HG03571 (cell line): Measurements from ENCODE around the gene PTN.

Source experiments
- ATAC-seq: cut with Tn5 transposase; IDR thresholded peaks from one replicate; pipeline ENCODE4 v1.9.1; 2021; ENCODE audit not compliant: unreplicated experiment

Gene PTN, protein sequence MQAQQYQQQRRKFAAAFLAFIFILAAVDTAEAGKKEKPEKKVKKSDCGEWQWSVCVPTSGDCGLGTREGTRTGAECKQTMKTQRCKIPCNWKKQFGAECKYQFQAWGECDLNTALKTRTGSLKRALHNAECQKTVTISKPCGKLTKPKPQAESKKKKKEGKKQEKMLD

GRCh38 chr7:137343281-137343841, at the start of gene PTN:
Gene PTN (minus strand): TSS chr7:137343733. CDS start chr7:137254973, 88,760 bp downstream.
- no peak for ATAC-seq

GRCh38 chr7:137390076-137390475, 46.5 kb upstream of the PTN start:
- no peak for ATAC-seq

GRCh38 chr7:137388916-137389315, 45.4 kb upstream of the PTN start:
- no peak for ATAC-seq

- ATAC-seq: no peak
These were observed 43.4 kb upstream of the PTN start for GRCh38 chr7:137386966-137387365.

DNA sequence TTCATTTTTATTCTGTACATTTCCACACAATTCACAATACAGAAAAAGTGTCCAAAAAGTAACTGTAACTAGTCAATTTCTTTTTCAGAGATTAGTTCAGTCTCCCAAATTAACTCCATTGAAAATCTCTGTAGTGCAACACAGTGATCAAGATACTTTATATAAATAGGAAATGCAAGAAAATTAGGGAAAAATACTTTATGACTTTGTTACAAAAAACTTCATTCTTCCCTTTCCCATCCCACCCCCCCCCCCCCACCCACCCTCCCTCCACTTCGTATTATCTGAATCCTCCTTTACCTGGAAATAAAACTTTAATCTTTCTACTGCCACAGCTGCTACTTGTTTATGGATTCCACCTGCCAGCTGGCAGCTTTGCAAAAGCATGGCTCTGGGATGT, 37.5 kb upstream of the PTN start:
- ATAC-seq: no peak

DNA sequence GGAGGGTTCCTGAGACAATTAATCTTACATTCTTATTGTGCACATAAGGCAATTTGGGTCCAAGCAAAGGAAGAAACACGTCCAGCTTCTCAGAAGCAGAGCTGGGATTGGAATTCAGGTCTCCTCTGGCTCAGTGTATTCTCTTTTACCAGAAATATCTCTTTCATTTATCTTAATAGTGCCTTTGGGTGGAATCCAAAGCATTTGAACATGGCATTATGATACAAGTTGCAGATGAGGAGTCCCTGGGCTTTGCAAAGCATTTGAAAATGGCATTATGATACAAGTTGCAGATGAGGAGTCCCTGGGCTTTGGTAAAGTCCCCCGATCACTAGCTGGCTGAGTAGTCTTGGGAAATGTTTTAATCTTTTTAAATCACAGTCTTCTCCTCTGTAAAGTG, 30.0 kb upstream of the PTN start:
- ATAC-seq: no peak

DNA sequence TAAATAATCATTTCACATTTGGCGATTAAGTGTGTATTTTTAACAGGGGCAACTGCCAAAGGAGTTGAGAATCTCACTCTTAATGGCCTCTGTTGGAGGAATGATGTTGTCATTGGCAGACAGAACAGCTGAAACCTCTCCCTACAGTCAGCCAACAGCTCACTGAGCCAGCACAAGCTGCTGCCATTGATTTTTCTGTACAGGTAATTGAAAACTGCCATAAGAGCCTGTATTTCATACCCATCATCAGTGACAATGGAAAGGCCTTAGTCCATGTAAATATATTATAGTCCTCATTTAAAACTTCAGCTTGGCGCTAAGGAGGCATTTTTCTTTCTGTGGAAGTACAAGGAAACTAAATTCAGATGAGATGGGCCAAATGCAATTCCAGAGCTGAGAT, 28.1 kb upstream of the PTN start:
- no peak for ATAC-seq

- no peak for ATAC-seq
These were observed 23.5 kb upstream of the PTN start for GRCh38 chr7:137366995-137367394.

DNA sequence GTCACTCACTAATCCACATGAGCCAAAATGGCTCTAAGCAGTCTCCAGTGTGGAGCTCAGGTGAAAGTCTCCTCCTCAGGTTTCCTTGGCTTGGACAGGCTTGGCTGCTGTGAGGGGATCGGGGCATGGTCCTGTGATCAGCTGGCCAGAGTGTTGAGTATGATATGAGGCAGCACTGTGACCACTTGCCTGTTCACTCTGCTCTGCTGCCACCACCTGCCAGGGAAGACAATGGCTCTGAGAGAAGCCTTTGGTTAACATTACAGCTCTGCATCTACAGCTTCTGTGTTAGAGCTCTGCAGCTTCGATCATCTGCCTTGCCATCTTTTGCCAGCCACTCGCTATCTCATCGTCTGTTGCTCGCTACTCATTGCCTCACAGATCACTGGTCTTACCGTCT, 20.1 kb upstream of the PTN start:
- no peak for ATAC-seq

GRCh38 chr7:137360087-137360679, 16.6 kb upstream of the PTN start:
- no peak for ATAC-seq

DNA sequence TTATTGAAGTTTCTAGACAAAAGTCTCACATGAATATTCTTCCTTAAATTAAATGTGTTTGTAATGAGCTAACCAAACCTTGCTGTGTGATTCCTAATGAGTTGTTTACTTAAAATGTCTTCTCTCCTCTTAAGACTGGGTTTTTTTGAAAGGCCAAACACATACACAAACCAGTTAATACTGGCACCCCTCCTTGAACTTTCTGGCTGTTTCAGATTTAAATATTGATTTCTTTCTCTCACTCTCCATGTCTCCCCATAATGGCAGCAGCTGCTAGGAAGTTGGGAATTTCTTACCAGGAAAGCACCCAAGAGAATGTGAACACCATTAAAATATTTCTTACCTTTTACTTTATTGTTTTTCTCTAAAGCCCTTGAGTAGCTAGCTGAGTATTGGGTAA, 11.4 kb upstream of the PTN start:
- no peak for ATAC-seq

GRCh38 chr7:137354396-137354795, 10.9 kb upstream of the PTN start:
- ATAC-seq: no peak

DNA sequence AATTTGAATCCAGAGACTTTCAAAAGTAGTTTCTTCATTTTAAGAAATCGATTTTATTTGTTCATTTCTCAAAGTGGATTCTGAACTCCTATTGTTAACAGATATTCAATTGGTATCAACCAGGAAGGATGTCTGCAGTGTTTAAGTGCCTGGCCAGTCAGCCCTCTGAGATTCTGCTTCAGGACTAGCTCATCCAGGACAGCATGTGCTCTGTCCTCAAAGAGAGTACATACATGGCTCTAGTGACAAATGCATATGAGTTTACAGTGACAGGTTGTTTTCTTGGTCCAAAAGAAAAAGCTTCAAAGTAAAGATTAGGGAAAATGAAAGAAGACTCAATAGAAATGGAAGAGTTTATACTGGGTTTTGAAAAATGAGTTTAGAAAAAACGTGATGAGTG, 8.4 kb upstream of the PTN start:
- ATAC-seq: no peak

DNA sequence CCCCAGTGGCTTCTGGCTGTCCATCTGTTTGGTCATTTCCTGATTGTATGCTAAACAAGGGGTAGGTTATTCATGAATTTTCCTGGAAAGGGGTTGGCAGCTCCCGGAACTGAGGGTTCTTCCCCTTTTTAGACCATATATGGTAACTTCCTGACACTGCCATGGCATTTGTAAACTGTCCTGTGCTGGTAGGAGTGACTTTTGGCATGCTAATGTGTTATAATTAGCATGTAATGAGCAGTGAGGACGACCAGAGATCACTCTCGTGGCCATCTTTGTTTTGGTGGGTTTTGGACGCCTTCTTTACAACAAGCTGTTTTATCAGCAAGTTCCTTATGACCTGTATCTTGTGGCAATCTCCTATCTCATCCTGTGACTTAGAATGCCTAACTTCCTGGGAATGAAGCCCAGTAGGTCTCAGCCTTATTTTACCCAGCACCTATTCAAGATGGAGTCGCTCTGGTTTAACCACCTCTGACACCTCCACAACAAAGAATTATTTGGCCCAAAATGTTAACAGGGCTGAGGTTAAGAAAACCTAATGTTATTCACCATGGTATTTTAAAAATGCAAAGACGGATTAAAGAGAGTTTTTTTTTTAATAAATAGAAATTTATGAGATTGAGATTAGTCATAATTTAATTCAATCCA, 2.4 kb upstream of the PTN start:
- no peak for ATAC-seq

GRCh38 chr7:137342828-137343261, 688 bp downstream of the PTN start:
- ATAC-seq: no peak

DNA sequence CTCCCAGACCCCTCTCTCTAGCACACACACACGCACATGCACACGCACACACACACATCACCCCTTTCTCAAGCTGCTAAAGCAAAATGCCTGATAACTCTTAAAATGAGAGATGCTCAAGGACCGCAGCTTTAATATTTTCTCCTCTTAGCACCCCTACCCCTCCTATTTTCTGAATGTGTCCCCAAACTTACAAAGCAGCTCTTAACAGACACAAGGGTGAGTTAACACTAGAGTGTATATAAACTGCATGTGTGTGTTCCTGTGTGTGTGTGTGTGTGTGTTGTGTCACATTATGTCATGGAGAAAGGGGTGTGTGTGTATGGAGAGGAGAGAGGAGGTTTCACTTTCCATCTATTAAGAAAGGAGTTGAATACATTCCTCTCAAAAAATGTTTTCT, 1.3 kb downstream of the PTN start:
- no peak for ATAC-seq

- ATAC-seq: no peak
These were observed 5.6 kb downstream of the PTN start for GRCh38 chr7:137337902-137338301.

DNA sequence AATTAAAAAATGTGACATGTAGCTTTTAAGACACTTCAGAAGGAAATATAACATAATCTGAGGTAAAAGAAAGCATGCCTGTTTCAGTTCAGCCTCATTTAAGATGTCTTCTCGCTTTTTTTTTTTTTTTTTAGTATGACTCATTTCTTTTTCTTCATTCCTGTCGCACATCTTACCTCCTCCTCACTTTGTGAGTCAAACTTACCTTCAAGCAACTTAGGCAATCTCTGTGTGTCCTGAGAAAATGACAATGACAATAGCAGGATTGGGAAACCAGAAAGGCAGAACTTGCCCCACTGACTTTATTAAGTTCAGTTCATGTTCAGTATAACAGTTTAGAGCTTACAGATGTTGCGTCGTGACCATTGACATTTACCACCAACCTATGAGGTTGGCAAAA, 7.7 kb downstream of the PTN start:
- no peak for ATAC-seq

GRCh38 chr7:137331378-137331777, 12.2 kb downstream of the PTN start:
- ATAC-seq: no peak

- ATAC-seq: no peak
These were observed 14.1 kb downstream of the PTN start for GRCh38 chr7:137329411-137329810.

GRCh38 chr7:137328373-137329120, 15.0 kb downstream of the PTN start:
- no peak for ATAC-seq

- no peak for ATAC-seq
These were observed 17.6 kb downstream of the PTN start for GRCh38 chr7:137325927-137326326.
